Colonic mucosa (tissue), 2 donors: ENCODE measurements around the gene DRGX. TPM values are rescaled to one million over a fixed set of nuclear protein-coding genes. Genes with fewer than 3 reads are reported as not detected.

Source experiments
- total RNA-seq, 2 donors: library from RNA; stranded (reverse); fragmentation: NEBNext Ultra II Directional in 1 of 2; extraction: Animal tissue kit (Norgen Biotek cat#: 25700) in 1 of 2; gene quantifications; one replicate each; pipeline ENCODE4 v1.2.1, GENCODE V29; 2021
- donor health status: DM: no; HTN: no; CAD: no.
- donor health status: DM: no; HTN: no; CAD: no.

DRGX gene
- total RNA-seq, 2 donors from 2014 or later = 0.16 TPM; not detected in 1

Other genes with a start within 250 kb of the DRGX start
- 1 to 10 TPM; 3.4 to 5.1 TPM for gene TMEM273, start 207.7 kb downstream of the DRGX start, total RNA-seq
- gene C10orf71, start 96.9 kb downstream of the DRGX start, total RNA-seq = not detected
- gene ERCC6, start 143.0 kb upstream of the DRGX start, total RNA-seq = 10 to 100 TPM; 16.4 to 18.0 TPM
- under 1 TPM in 1 of 2 donors, not detected in 1; 0.42 TPM for gene SLC18A3, start 214.2 kb upstream of the DRGX start, total RNA-seq
- gene CHAT, start 217.9 kb upstream of the DRGX start, total RNA-seq = 1 to 10 TPM in 1 of 2 donors, under 1 TPM in 1; 0.16 to 1.2 TPM